Endothelial cell (in vitro differentiated cells): Measurements from ENCODE around the gene ATP6V0E2. TPM values are rescaled to one million over a fixed set of nuclear protein-coding genes. Genes with fewer than 3 reads are reported as not detected.

Experiments
- DNase-seq: peaks from one replicate; pipeline ENCODE4 v3.0.0; 2021; ENCODE audit warnings: low spot score
- H3K27ac Mint-ChIP-seq: one replicate; pipeline ENCODE4 v1.8.0; 2021; ENCODE audit warnings: mixed read lengths, inconsistent platforms; ENCODE audit not compliant: unreplicated experiment
- H3K27me3 Mint-ChIP-seq: one replicate; pipeline ENCODE4 v1.8.0; 2021; ENCODE audit warnings: mild to moderate bottlenecking, moderate library complexity, mixed read lengths, inconsistent platforms; ENCODE audit not compliant: unreplicated experiment
- H3K36me3 Mint-ChIP-seq: one replicate; pipeline ENCODE4 v1.8.0; 2021; ENCODE audit warnings: mild to moderate bottlenecking, low read depth, mixed read lengths, inconsistent platforms; ENCODE audit not compliant: unreplicated experiment
- H3K4me1 Mint-ChIP-seq: one replicate; pipeline ENCODE4 v1.8.0; 2021; ENCODE audit warnings: mild to moderate bottlenecking, mixed read lengths, inconsistent platforms; ENCODE audit not compliant: unreplicated experiment
- H3K4me3 Mint-ChIP-seq: one replicate; pipeline ENCODE4 v1.8.0; 2021; ENCODE audit warnings: mild to moderate bottlenecking, mixed read lengths, inconsistent platforms; ENCODE audit not compliant: unreplicated experiment
- H3K9me3 Mint-ChIP-seq: one replicate; pipeline ENCODE4 v1.8.0; 2021; ENCODE audit warnings: mixed read lengths, inconsistent platforms; ENCODE audit not compliant: unreplicated experiment
- total RNA-seq: library from RNA; stranded (reverse); fragmentation: NEBNext Ultra II Directional; extraction: Animal tissue kit (Norgen Biotek cat#: 25700); gene quantifications from one replicate; pipeline ENCODE4 v1.2.1, GENCODE V29; 2021; ENCODE audit not compliant: unreplicated experiment
- TF ChIP-seq, protein P1 (sequence below): fragments of 200-600 bp; sonication (generic); IDR thresholded peaks from one replicate; pipeline ENCODE4 v1.5.0; 2021; ENCODE audit warnings: antibody characterized with exemption; ENCODE audit not compliant: unreplicated experiment

The ATP6V0E2 gene
- total RNA-seq, 1 donor from 2014 or later = 18.5 TPM

- Mint-ChIP-seq H3K27ac (no peak overlapping the region), H3K4me1 (peaks cover 26% of the 10 kb centered on the region), H3K36me3 (peaks cover 8% of the 10 kb centered on the region), H3K9me3 (no peaks in the 10 kb centered on the region), H3K4me3 (no peak overlapping the region), H3K27me3 (peaks cover 8% of the 10 kb centered on the region)
- TF ChIP-seq, protein P1, sequence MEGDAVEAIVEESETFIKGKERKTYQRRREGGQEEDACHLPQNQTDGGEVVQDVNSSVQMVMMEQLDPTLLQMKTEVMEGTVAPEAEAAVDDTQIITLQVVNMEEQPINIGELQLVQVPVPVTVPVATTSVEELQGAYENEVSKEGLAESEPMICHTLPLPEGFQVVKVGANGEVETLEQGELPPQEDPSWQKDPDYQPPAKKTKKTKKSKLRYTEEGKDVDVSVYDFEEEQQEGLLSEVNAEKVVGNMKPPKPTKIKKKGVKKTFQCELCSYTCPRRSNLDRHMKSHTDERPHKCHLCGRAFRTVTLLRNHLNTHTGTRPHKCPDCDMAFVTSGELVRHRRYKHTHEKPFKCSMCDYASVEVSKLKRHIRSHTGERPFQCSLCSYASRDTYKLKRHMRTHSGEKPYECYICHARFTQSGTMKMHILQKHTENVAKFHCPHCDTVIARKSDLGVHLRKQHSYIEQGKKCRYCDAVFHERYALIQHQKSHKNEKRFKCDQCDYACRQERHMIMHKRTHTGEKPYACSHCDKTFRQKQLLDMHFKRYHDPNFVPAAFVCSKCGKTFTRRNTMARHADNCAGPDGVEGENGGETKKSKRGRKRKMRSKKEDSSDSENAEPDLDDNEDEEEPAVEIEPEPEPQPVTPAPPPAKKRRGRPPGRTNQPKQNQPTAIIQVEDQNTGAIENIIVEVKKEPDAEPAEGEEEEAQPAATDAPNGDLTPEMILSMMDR = no peak
- DNase-seq = no peak
Measured at GRCh38 chr7:149866779-149867447, 6.9 kb upstream of the ATP6V0E2 start.

DNA sequence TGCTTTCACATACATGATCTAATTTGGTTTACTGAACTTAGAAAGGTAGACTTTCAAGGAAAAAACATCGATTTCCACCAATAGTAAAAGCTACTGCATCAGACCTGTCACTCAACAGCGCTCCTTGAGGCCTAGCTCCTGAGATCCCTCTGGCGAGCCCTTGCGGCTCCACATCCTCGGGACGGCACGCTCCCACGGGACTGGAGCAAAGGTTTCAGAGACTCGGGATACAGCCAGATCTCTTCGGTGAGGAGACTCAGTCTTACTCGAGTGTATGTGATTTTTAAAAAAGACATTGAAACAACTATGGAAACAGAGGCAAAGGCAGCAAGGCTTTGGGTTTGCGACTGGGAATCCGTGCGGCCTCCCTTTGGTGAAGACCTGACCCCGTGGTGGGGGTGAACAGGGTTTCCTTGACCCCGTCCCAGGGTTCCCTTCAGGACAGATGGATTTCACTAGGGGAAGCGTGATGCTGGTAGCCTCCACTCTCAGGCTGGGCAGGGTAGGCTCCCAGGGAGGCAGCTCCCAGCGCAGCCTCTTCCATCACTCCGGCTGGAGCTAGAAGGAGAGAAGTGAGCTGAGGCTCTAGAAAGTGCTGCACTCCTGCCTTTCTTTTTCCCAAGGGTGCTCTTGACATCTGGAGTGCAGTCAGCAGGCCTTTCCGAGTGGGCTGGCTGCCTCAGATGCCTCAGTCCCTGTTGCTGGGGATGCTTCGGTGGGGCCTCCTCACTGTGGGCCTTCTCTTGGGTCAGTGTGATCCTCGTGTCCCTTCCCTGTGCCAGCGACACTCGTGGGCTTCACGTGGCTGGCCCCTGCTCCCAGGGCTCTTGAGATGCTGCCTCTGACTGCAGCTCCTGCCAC, 5.8 kb upstream of the ATP6V0E2 start:
- DNase-seq = no peak
- Mint-ChIP-seq H3K4me3 (no peak overlapping the region), H3K36me3 (peaks cover 8% of the 10 kb centered on the region), H3K4me1 (peaks cover 33% of the 10 kb centered on the region), H3K9me3 (no peaks in the 10 kb centered on the region), H3K27ac (no peak overlapping the region), H3K27me3 (peaks cover 15% of the 10 kb centered on the region)
- TF ChIP-seq, protein P1 = no peak

DNA sequence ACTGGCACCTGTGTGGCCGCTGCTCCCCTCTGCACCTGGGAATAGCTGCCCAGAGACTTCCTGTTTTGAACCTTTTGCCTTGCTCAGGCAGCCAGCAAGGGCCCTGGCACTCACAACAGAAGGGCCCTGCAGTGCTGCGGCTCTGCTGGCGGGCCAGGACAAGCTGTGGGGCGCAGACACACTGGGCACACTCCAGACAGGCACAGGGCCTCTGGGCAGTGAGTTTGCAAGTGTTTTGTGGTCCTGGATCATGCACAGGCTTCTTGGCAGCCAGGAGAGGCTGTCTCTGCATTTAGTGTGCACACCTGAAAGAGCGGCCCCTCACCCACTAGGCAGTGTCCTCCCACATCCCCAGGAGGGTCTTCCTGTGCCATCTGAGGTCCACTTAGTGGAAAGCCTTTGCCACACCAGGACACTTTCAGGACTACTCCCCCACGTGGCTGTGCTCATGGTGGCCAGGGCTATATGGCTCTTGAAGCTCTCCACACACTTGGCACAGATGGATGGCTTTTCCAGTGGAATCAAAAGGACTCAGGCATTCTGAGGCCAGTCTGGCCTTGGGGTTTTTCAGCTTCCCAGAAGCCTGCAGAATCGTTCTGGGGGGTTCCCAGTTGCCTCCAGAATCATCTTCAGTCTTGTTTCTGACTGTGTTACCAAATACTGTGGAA, 5.0 kb upstream of the ATP6V0E2 start:
- Mint-ChIP-seq H3K27ac (no peak overlapping the region), H3K4me3 (no peak overlapping the region), H3K27me3 (peaks cover 15% of the 10 kb centered on the region), H3K4me1 (peaks cover 34% of the 10 kb centered on the region), H3K36me3 (peaks cover 5% of the 10 kb centered on the region), H3K9me3 (no peaks in the 10 kb centered on the region)
- TF ChIP-seq, protein P1 = no peak
- no peak for DNase-seq

DNA sequence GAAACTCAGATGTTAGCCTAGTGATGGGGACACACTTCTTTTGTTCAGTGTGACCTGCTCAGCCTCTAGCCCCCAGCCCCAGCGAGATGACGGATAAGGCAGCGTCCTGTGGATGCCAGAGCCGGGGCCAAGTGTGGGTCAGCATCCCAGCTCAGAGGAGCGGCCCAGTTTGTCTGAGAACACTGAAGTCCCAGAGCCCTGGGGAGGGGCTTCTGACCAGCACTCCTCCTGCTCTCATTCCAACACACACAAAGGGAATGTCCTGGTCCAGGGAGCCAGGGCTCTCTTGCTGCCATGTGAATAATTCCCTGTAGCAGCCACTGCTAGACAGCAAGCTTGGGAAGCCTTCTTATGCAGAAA, 4.5 kb upstream of the ATP6V0E2 start:
- H3K27me3 Mint-ChIP-seq = peaks cover 15% of the 10 kb centered on the region
- no peak overlapping the region for H3K27ac Mint-ChIP-seq
- no peaks in the 10 kb centered on the region for H3K9me3 Mint-ChIP-seq
- TF ChIP-seq, protein P1 = no peak
- peaks cover 5% of the 10 kb centered on the region for H3K36me3 Mint-ChIP-seq
- H3K4me1 Mint-ChIP-seq = peaks cover 34% of the 10 kb centered on the region
- DNase-seq = no peak
- H3K4me3 Mint-ChIP-seq = no peak overlapping the region
